Naive thymus-derived CD4-positive, alpha-beta T cell (primary cell): ENCODE results near the gene TSC22D1. TPM values are rescaled to one million over a fixed set of nuclear protein-coding genes. Genes with fewer than 3 reads are reported as not detected.

ENCODE experiments used
- ATAC-seq: fragments of 150-1000 bp; cut with Tn5 transposase; 2 replicates; pipeline ENCODE4 v1.10.0; 2021; ENCODE audit warnings: mild to moderate bottlenecking, moderate library complexity
- CTCF ChIA-PET: fragments of 350-600 bp; sonication (Branson Sonifier 250); formaldehyde crosslinking; loops from one replicate; lab custom pipeline; 2021; ENCODE audit warnings: antibody characterized with exemption; lab: Charles Lee
- POLR2A ChIA-PET: fragments of 350-600 bp; sonication (Branson Sonifier 250); formaldehyde crosslinking; loops from one replicate; lab custom pipeline; 2021; ENCODE audit warnings: antibody characterized with exemption, inconsistent platforms; lab: Charles Lee
- DNase-seq, 9 donors: peaks; one replicate each; pipeline versions ENCODE4 v3.0.0 to v3.0.0-alpha.2; 2020 to 2022; ENCODE audit warnings: mixed read lengths in 1 of 9
- H3K27ac ChIP-seq: one replicate; pipeline ENCODE4 v1.7.0; 2013; ENCODE audit warnings: mild to moderate bottlenecking, low read depth, low read length, moderate library complexity
- H3K27me3 ChIP-seq, 2 donors: one replicate each; pipeline ENCODE4 v1.7.0; 2013; ENCODE audit warnings: low read length in 2 of 2, mild to moderate bottlenecking in 2 of 2, moderate library complexity in 2 of 2; ENCODE audit not compliant: control insufficient read depth in 2 of 2, insufficient read depth in 2 of 2
- H3K36me3 ChIP-seq, 3 experiments: 1 replicate in 2 of 3; 2 replicates in 1 of 3; pipeline ENCODE4 v1.7.0; 2013; ENCODE audit warnings: low read length in 3 of 3, mild to moderate bottlenecking in 3 of 3, moderate library complexity in 1 of 3; ENCODE audit not compliant: insufficient read depth in 3 of 3, control insufficient read depth in 2 of 3
- H3K4me1 ChIP-seq, 2 donors: one replicate each; pipeline ENCODE4 v1.7.0; 2013; ENCODE audit warnings: low read length in 2 of 2, mild to moderate bottlenecking in 2 of 2, moderate library complexity in 1 of 2; ENCODE audit not compliant: control insufficient read depth in 2 of 2, insufficient read depth in 2 of 2
- H3K4me3 ChIP-seq: 2 replicates; pipeline ENCODE4 v1.7.0; 2013; ENCODE audit warnings: mild to moderate bottlenecking, low read length
- H3K9me3 ChIP-seq, 3 experiments: 1 replicate in 2 of 3; 2 replicates in 1 of 3; pipeline ENCODE4 v1.7.0; 2013; ENCODE audit warnings: low read length in 3 of 3; ENCODE audit not compliant: control insufficient read depth in 2 of 3
- H3K27ac Mint-ChIP-seq, 9 donors: one replicate each; pipeline ENCODE4 v1.8.0; 2020 to 2022; ENCODE audit warnings: mixed read lengths in 9 of 9, mild to moderate bottlenecking in 8 of 9, moderate library complexity in 5 of 9, inconsistent platforms in 2 of 9
- H3K27me3 Mint-ChIP-seq, 5 donors: one replicate each; pipeline ENCODE4 v1.8.0; 2021 to 2022; ENCODE audit warnings: mixed read lengths in 5 of 5, mild to moderate bottlenecking in 1 of 5
- H3K36me3 Mint-ChIP-seq, 5 donors: one replicate each; pipeline ENCODE4 v1.8.0; 2020 to 2022; ENCODE audit warnings: mixed read lengths in 5 of 5, mild to moderate bottlenecking in 3 of 5, inconsistent platforms in 1 of 5
- H3K4me1 Mint-ChIP-seq, 7 donors: one replicate each; pipeline ENCODE4 v1.8.0; 2020 to 2022; ENCODE audit warnings: mixed read lengths in 7 of 7, mild to moderate bottlenecking in 3 of 7, inconsistent platforms in 1 of 7
- H3K4me3 Mint-ChIP-seq, 10 donors: one replicate each; pipeline ENCODE4 v1.8.0; 2020 to 2022; ENCODE audit warnings: mild to moderate bottlenecking in 10 of 10, mixed read lengths in 10 of 10, moderate library complexity in 6 of 10, inconsistent platforms in 2 of 10
- H3K9me3 Mint-ChIP-seq, 11 donors: one replicate each; pipeline ENCODE4 v1.8.0; 2020 to 2022; ENCODE audit warnings: mixed read lengths in 11 of 11, mild to moderate bottlenecking in 4 of 11, inconsistent platforms in 1 of 11, moderate library complexity in 1 of 11
- intact Hi-C, 2 donors: fragments of 100-400 bp; cut with micrococcal nuclease; formaldehyde crosslinking; loops; one replicate each; pipeline ENCODE4 v1.15.1; 2023
- polyA plus RNA-seq, 2 donors: library from polyadenylated mRNA; unstranded; fragments of 300-500 nt; fragmentation: Illumina TruSeq; gene quantifications; one replicate each; pipeline ENCODE4 v1.2.3, GENCODE V29; 2021
- total RNA-seq, 6 experiments: library from RNA in 5 of 6; stranded (reverse) in 5 of 6; gene quantifications; 1 replicate in 5 of 6; 2 replicates in 1 of 6; pipeline ENCODE4 v1.2.3 and lab custom pipeline; 2021 to 2026

The TSC22D1 gene
- total RNA-seq (10 to 100 TPM; 13.7 to 38.7 (median 35.6) TPM), polyA plus RNA-seq (1 to 10 TPM; 5.7 to 6.8 TPM), total RNA-seq (lab: John Stamatoyannopoulos, UW) (48.2 reads per million, percentile 70 among the genes with 10 or more reads in this experiment)

DNA sequence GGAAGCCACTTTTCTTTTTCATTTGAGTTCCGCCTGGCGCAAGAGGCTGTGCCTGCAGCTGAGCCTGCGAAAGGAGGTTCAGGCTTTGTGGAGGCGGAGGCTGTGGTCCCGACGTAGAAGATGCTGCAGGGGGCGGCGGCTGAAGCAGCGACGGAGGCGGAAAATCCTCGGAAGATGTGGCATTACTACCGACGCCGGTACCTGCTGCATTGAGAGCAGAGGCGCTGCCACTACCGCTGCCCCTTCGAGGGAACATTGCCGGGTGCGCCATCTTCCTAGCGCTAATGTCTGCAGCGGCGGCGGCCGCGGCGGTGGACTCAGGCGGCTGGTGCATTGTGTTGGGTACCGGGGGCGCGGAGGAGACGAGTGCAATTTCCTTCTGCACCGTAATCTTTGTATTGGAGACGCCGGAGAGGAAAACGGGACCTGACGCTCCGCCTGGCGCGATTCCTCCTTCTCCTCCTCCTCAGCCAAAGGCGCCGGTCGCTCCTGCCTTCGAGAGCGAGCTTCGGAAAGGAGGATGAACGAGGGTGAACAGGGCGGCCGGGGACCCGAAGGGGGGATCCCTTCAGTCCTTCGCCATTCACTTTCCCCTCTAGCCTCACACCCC is at the start of gene TSC22D1:
Gene TSC22D1, minus strand, starts transcription at position 590 of the 610 bp plus-strand sequence. Its CDS starts 256 bp downstream, at position 334.
- peak within 1 kb of the TSS; percentile 86 to 96 (median 94) for H3K27ac Mint-ChIP-seq
- CTCF ChIA-PET: interaction anchor here (0.8 kb wide), 1 partner anchor 92 kb away, joined by 3 read pairs; no protein-coding TSS in a partner anchor

GRCh38 chr13:44622708-44623107 is 46.6 kb upstream of the TSC22D1 start:
- no peak for DNase-seq
- H3K27ac ChIP-seq: no peak overlapping the region
- H3K4me1 ChIP-seq: no peaks in the 10 kb centered on the region
- H3K27ac Mint-ChIP-seq: no peak overlapping the region
- CTCF ChIA-PET: no interaction called here
- H3K4me3 Mint-ChIP-seq: no peak overlapping the region
- no peaks in the 10 kb centered on the region for H3K27me3 ChIP-seq
- H3K4me3 ChIP-seq: no peak overlapping the region
- H3K9me3 Mint-ChIP-seq: no peaks in the 10 kb centered on the region
- H3K4me1 Mint-ChIP-seq: no peaks in the 10 kb centered on the region
- H3K9me3 ChIP-seq: no peaks in the 10 kb centered on the region
- H3K36me3 ChIP-seq: no peaks in the 10 kb centered on the region
- no peaks in the 10 kb centered on the region for H3K36me3 Mint-ChIP-seq
- ATAC-seq: no peak
- peaks cover 21 to 33% (median 22%) of the 10 kb centered on the region in 5 donors for H3K27me3 Mint-ChIP-seq
- POLR2A ChIA-PET: no interaction called here
- intact Hi-C loops: no loop called here

More for the DNA sequence above, at the start of gene TSC22D1:
- H3K4me3 ChIP-seq: peak within 1 kb of the TSS; percentile 71
- H3K4me1 ChIP-seq: peaks cover 21 to 30% of the 10 kb centered on the region in 2 donors
- no peaks in the 10 kb centered on the region for H3K27me3 ChIP-seq
- H3K4me3 Mint-ChIP-seq: peak within 1 kb of the TSS; percentile 93 to 99 (median 98)
- POLR2A ChIA-PET: interaction anchor here (0.6 to 1.6 kb wide), 4 partner anchors 44 to 1583 kb away, joined by 3 to 5 read pairs (median 4); no protein-coding TSS in a partner anchor
- H3K36me3 Mint-ChIP-seq: peaks cover 0 to 19% (median 12%) of the 10 kb centered on the region in 5 donors
- DNase-seq (peak; percentile 33 to 80 (median 67)), ATAC-seq (peak; percentile 25)
- H3K36me3 ChIP-seq: peaks cover 0 to 12% (median 0%) of the 10 kb centered on the region in 3 experiments
- peak within 1 kb of the TSS; percentile 84 for H3K27ac ChIP-seq
- peaks cover 36 to 53% (median 45%) of the 10 kb centered on the region in 7 donors for H3K4me1 Mint-ChIP-seq
- H3K27me3 Mint-ChIP-seq: peaks cover 0 to 54% (median 0%) of the 10 kb centered on the region in 5 donors
- peaks cover 0 to 3% (median 0%) of the 10 kb centered on the region in 11 donors for H3K9me3 Mint-ChIP-seq
- intact Hi-C loops: loop anchor here (1.0 to 10.0 kb wide), 22 partner anchors 9 to 1976 kb away; partner anchors contain the start of genes COG3 (in 1 of the 2), EPSTI1 (in 1 of the 2), LRCH1 (in 1 of the 2) and LRRC63 (in 1 of the 2)
- no peaks in the 10 kb centered on the region for H3K9me3 ChIP-seq

- Histone ChIP-seq H3K9me3 (no peaks in the 10 kb centered on the region), H3K27ac (no peak overlapping the region), H3K4me3 (no peak overlapping the region), H3K36me3 (no peaks in the 10 kb centered on the region), H3K27me3 (no peaks in the 10 kb centered on the region), H3K4me1 (no peaks in the 10 kb centered on the region)
- intact Hi-C loops: no loop called here
- Mint-ChIP-seq H3K27me3 (peaks cover 18 to 32% (median 21%) of the 10 kb centered on the region in 5 donors), H3K9me3 (no peaks in the 10 kb centered on the region), H3K27ac (no peak overlapping the region), H3K4me3 (no peak overlapping the region), H3K36me3 (no peaks in the 10 kb centered on the region), H3K4me1 (no peaks in the 10 kb centered on the region)
- DNase-seq (no peak), ATAC-seq (no peak)
- ChIA-PET POLR2A (no interaction called here), CTCF (no interaction called here)
Measured at GRCh38 chr13:44622261-44622660, 46.1 kb upstream of the TSC22D1 start.

GRCh38 chr13:44620057-44620456 is 43.9 kb upstream of the TSC22D1 start:
- Histone ChIP-seq H3K4me1 (no peaks in the 10 kb centered on the region), H3K4me3 (no peak overlapping the region), H3K27me3 (no peaks in the 10 kb centered on the region), H3K36me3 (no peaks in the 10 kb centered on the region), H3K9me3 (no peaks in the 10 kb centered on the region), H3K27ac (no peak overlapping the region)
- Mint-ChIP-seq H3K27me3 (peaks cover 4 to 16% (median 10%) of the 10 kb centered on the region in 5 donors), H3K36me3 (no peaks in the 10 kb centered on the region), H3K4me3 (no peak overlapping the region), H3K4me1 (no peaks in the 10 kb centered on the region), H3K9me3 (no peaks in the 10 kb centered on the region), H3K27ac (no peak overlapping the region)
- CTCF ChIA-PET: no interaction called here
- no peak for ATAC-seq
- no peak for DNase-seq
- POLR2A ChIA-PET: no interaction called here
- intact Hi-C loops: no loop called here

DNA sequence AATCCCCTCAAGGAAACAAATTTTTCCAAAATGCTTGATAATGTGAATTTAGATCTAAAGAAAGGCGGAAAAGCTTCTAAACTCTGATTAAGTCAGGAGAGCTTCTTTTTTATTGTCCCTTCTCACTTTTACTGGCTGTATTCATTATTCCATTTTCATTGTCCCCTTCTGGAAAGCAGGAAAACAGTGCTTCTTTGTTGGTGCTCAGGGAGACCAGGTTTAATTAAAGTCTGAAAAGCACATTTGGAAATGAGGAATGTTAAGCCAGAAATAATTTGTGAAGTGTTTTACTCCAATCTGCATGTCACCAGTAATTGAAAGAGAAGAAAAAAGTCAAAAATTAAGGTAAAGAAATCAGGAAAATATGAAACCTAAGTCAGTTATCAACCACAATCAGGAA is 43.5 kb upstream of the TSC22D1 start:
- Histone ChIP-seq H3K9me3 (no peaks in the 10 kb centered on the region), H3K27me3 (no peaks in the 10 kb centered on the region), H3K36me3 (no peaks in the 10 kb centered on the region), H3K4me1 (no peaks in the 10 kb centered on the region), H3K4me3 (no peak overlapping the region), H3K27ac (no peak overlapping the region)
- ATAC-seq (no peak), DNase-seq (no peak)
- no peaks in the 10 kb centered on the region for H3K36me3 Mint-ChIP-seq
- CTCF ChIA-PET: no interaction called here
- POLR2A ChIA-PET: no interaction called here
- no peak overlapping the region for H3K27ac Mint-ChIP-seq
- no peak overlapping the region for H3K4me3 Mint-ChIP-seq
- intact Hi-C loops: no loop called here
- peaks cover 4 to 16% (median 9%) of the 10 kb centered on the region in 5 donors for H3K27me3 Mint-ChIP-seq
- H3K4me1 Mint-ChIP-seq: no peaks in the 10 kb centered on the region
- no peaks in the 10 kb centered on the region for H3K9me3 Mint-ChIP-seq

GRCh38 chr13:44618326-44618725 is 42.2 kb upstream of the TSC22D1 start:
- intact Hi-C loops: no loop called here
- Histone ChIP-seq H3K4me3 (no peak overlapping the region), H3K9me3 (no peaks in the 10 kb centered on the region), H3K36me3 (no peaks in the 10 kb centered on the region), H3K27ac (no peak overlapping the region), H3K27me3 (no peaks in the 10 kb centered on the region), H3K4me1 (no peaks in the 10 kb centered on the region)
- peaks cover 4 to 15% (median 6%) of the 10 kb centered on the region in 5 donors for H3K27me3 Mint-ChIP-seq
- DNase-seq (no peak), ATAC-seq (no peak)
- H3K9me3 Mint-ChIP-seq: no peaks in the 10 kb centered on the region
- POLR2A ChIA-PET: no interaction called here
- H3K27ac Mint-ChIP-seq: no peak overlapping the region
- H3K4me1 Mint-ChIP-seq: no peaks in the 10 kb centered on the region
- CTCF ChIA-PET: no interaction called here
- H3K36me3 Mint-ChIP-seq: no peaks in the 10 kb centered on the region
- H3K4me3 Mint-ChIP-seq: no peak overlapping the region
